IMR-90 (cell line): ENCODE data around the gene PROSER2. TPM values are rescaled to one million over a fixed set of nuclear protein-coding genes. Genes with fewer than 3 reads are reported as not detected.

Experiments used
- ATAC-seq: fragments of 200-7000 bp; cut with Tn5 transposase; 2 replicates; pipeline ENCODE4 v1.9.1; 2020; ENCODE audit warnings: low read depth, mild to moderate bottlenecking, moderate library complexity
- BruUV-seq: library from RNA; stranded (reverse); fragments of 400-500 nt; replicated peaks from 2 replicates; lab custom pipeline; 2021; lab: Mats Ljungman, UMichigan
- CTCF ChIA-PET: fragments of 300-600 bp; formaldehyde crosslinking; extraction: SDS; loops from one replicate; lab custom pipeline; 2021; ENCODE audit warnings: antibody characterized with exemption; lab: Yijun Ruan, JAX
- POLR2A ChIA-PET: fragments of 300-600 bp; sonication (Branson Sonifier 250); formaldehyde crosslinking; loops from one replicate; lab custom pipeline; 2022; ENCODE audit warnings: antibody characterized with exemption; ENCODE audit not compliant: unreplicated experiment; lab: Charles Lee
- DNase-seq: peaks from one replicate; pipeline ENCODE4 v3.0.0; 2013
- H2AFZ ChIP-seq: replicated peaks from 2 replicates; pipeline ENCODE3; 2013; ENCODE audit warnings: low read length, mild to moderate bottlenecking; ENCODE audit not compliant: poor library complexity
- H2AK5ac ChIP-seq: 2 replicates; pipeline ENCODE4 v1.6.1; 2013; ENCODE audit warnings: low read depth, low read length, inconsistent platforms
- H2AK9ac ChIP-seq: replicated peaks from 2 replicates; pipeline ENCODE3; 2013; ENCODE audit warnings: mild to moderate bottlenecking, low read depth, low read length, moderate library complexity; ENCODE audit not compliant: poor library complexity
- H2BK120ac ChIP-seq: 2 replicates; pipeline ENCODE4 v1.6.1; 2013; ENCODE audit warnings: low read depth, low read length, inconsistent platforms
- H2BK15ac ChIP-seq: 3 replicates; pipeline ENCODE4 v1.6.1; 2013; ENCODE audit warnings: low read depth, low read length, inconsistent platforms
- H2BK20ac ChIP-seq: 2 replicates; pipeline ENCODE4 v1.6.1; 2013; ENCODE audit warnings: low read depth, mild to moderate bottlenecking, inconsistent platforms, low read length, moderate library complexity
- H2BK5ac ChIP-seq: 2 replicates; pipeline ENCODE4 v1.6.1; 2013; ENCODE audit warnings: mild to moderate bottlenecking, low read depth, low read length, inconsistent platforms; ENCODE audit not compliant: poor library complexity, severe bottlenecking
- H3K14ac ChIP-seq: replicated peaks from 2 replicates; pipeline ENCODE4 v1.6.1; 2013; ENCODE audit warnings: low read depth, low read length, inconsistent platforms
- H3K18ac ChIP-seq: 2 replicates; pipeline ENCODE4 v1.6.1; 2013; ENCODE audit warnings: low read depth, low read length, control low read depth
- H3K23ac ChIP-seq: 2 replicates; pipeline ENCODE4 v1.6.1; 2013; ENCODE audit warnings: low read depth, low read length, inconsistent platforms
- H3K27ac ChIP-seq: 2 replicates; pipeline ENCODE4 v1.5.1; 2013; ENCODE audit warnings: mild to moderate bottlenecking, control low read depth, low read length; ENCODE audit not compliant: insufficient read depth
- H3K27me3 ChIP-seq: 2 replicates; pipeline ENCODE4 v1.6.1; 2013; ENCODE audit warnings: low read length; ENCODE audit not compliant: control insufficient read depth, insufficient read depth
- H3K36me3 ChIP-seq: 2 replicates; pipeline ENCODE4 v1.6.1; 2013; ENCODE audit warnings: low read length, mixed read lengths; ENCODE audit not compliant: control insufficient read depth, insufficient read depth
- H3K4ac ChIP-seq: 2 replicates; pipeline ENCODE4 v1.6.1; 2013; ENCODE audit warnings: low read depth, low read length, inconsistent platforms
- H3K4me1 ChIP-seq: 2 replicates; pipeline ENCODE4 v1.6.1; 2013; ENCODE audit warnings: low read length, mixed read lengths; ENCODE audit not compliant: control insufficient read depth, insufficient read depth
- H3K4me2 ChIP-seq: 2 replicates; pipeline ENCODE4 v1.6.1; 2013; ENCODE audit warnings: low read depth, mild to moderate bottlenecking, control low read depth, low read length, moderate library complexity
- H3K4me3 ChIP-seq: 2 replicates; pipeline ENCODE4 v1.5.1; 2013; ENCODE audit warnings: low read depth, mild to moderate bottlenecking, control low read depth, low read length, moderate library complexity; ENCODE audit not compliant: insufficient read depth
- H3K56ac ChIP-seq: 2 replicates; pipeline ENCODE4 v1.6.1; 2013; ENCODE audit warnings: low read length, inconsistent platforms; ENCODE audit not compliant: insufficient read depth; ENCODE audit errors: extremely low read depth
- H3K79me1 ChIP-seq, 2 experiments: 2 replicates each; pipeline ENCODE4 v1.6.1; 2013; ENCODE audit warnings: low read length in 2 of 2, inconsistent platforms in 1 of 2, low read depth in 1 of 2
- H3K9ac ChIP-seq: 2 replicates; pipeline ENCODE4 v1.6.1; 2013; ENCODE audit warnings: low read depth, low read length, control low read depth
- H3K9me1 ChIP-seq: 2 replicates; pipeline ENCODE4 v1.6.1; 2013; ENCODE audit warnings: low read length, inconsistent platforms; ENCODE audit not compliant: insufficient read depth
- H3K9me3 ChIP-seq: 2 replicates; pipeline ENCODE4 v1.6.1; 2013; ENCODE audit warnings: low read length; ENCODE audit not compliant: control insufficient read depth, insufficient read depth
- H4K20me1 ChIP-seq: 2 replicates; pipeline ENCODE4 v1.6.1; 2013; ENCODE audit warnings: low read length, inconsistent platforms; ENCODE audit not compliant: insufficient read depth
- H4K5ac ChIP-seq: 2 replicates; pipeline ENCODE4 v1.6.1; 2013; ENCODE audit warnings: mild to moderate bottlenecking, low read depth, low read length, control low read depth
- H4K8ac ChIP-seq, 2 experiments: 2 replicates each; pipeline ENCODE4 v1.6.1; 2013; ENCODE audit warnings: low read depth in 2 of 2, low read length in 2 of 2, control low read depth in 1 of 2, inconsistent platforms in 1 of 2
- H4K91ac ChIP-seq: 2 replicates; pipeline ENCODE4 v1.6.1; 2013; ENCODE audit warnings: low read depth, low read length, inconsistent platforms; ENCODE audit not compliant: insufficient read depth
- BHLHE40 ChIP-seq: fragments of 150-350 bp; IDR thresholded peaks from 2 replicates; pipeline ENCODE4 v1.6.1; 2016; ENCODE audit warnings: mild to moderate bottlenecking, low read depth, low read length
- ELK1 ChIP-seq: fragments of 150-350 bp; IDR thresholded peaks from 2 replicates; pipeline ENCODE4 v1.6.1; 2016; ENCODE audit warnings: low read depth, mild to moderate bottlenecking, low read length, moderate library complexity, borderline replicate concordance
- FOS ChIP-seq: fragments of 150-350 bp; IDR thresholded peaks from 2 replicates; pipeline ENCODE4 v1.6.1; 2016; ENCODE audit warnings: low read depth, low read length
- MXI1 ChIP-seq: IDR thresholded peaks from 2 replicates; pipeline ENCODE4 v1.6.1; 2012; ENCODE audit warnings: low read depth, mild to moderate bottlenecking, low read length, moderate library complexity, borderline replicate concordance
- NFE2L2 ChIP-seq: fragments of 150-350 bp; IDR thresholded peaks from 2 replicates; pipeline ENCODE4 v1.6.1; 2016; ENCODE audit warnings: low read depth, mild to moderate bottlenecking, low read length
- RAD21 ChIP-seq: IDR thresholded peaks from 2 replicates; pipeline ENCODE4 v1.6.1; 2012; ENCODE audit warnings: low read length, improper control_type of control experiment
- RFX5 ChIP-seq: IDR thresholded peaks from 2 replicates; pipeline ENCODE4 v1.8.0; 2012; ENCODE audit warnings: low read depth, mild to moderate bottlenecking, low read length, moderate library complexity
- USF2 ChIP-seq: fragments of 150-350 bp; IDR thresholded peaks from 2 replicates; pipeline ENCODE4 v1.6.1; 2017; ENCODE audit warnings: mild to moderate bottlenecking, antibody characterized with exemption, low read length, low read depth
- WGBS, 2 experiments: methylation state at CpG; one replicate each; pipeline versions ENCODE4 v1.1.5 to v1.1.7; 2013; ENCODE audit warnings: missing lambda C conversion rate in 2 of 2; ENCODE audit not compliant: insufficient read length in 1 of 2; ENCODE audit errors: extremely low coverage in 2 of 2; 5-methylcytosine and 5-hydroxymethylcytosine counted together
- dilution Hi-C: fragments of 300-500 bp; cut with HindIII; formaldehyde crosslinking; loops from one replicate; pipeline ENCODE4 v1.14.3; 2018; ENCODE audit warnings: low sequenced_read_pairs; ENCODE audit not compliant: unreplicated experiment
- in situ Hi-C: fragments of 300-500 bp; cut with MboI; formaldehyde crosslinking; loops from 3 replicates; pipeline ENCODE4 v1.14.3; 2019; ENCODE audit warnings: low sequenced_read_pairs, inconsistent platforms, mixed read lengths
- intact Hi-C: fragments of 100-400 bp; cut with micrococcal nuclease; formaldehyde crosslinking; loops from 2 replicates; pipeline ENCODE4 v1.10.0; 2022
- polyA plus RNA-seq, 3 experiments: library from polyadenylated mRNA; depleted of rRNA; stranded (reverse); fragments of >200 nt; gene quantifications; 2 replicates each; pipeline ENCODE4 v1.2.3, GENCODE V29; 2012; ENCODE audit warnings: low replicate concordance in 1 of 3
- total RNA-seq: library from RNA; depleted of rRNA; stranded (reverse); fragments of >200 nt; gene quantifications from 2 replicates; pipeline ENCODE4 v1.2.3, GENCODE V29; 2012

The PROSER2 gene
- total and polyA plus RNA-seq, 2 of the 4 experiments (the other 2 are of a cell fraction) = 1.4 to 2.0 TPM

GRCh38 chr10:11804336-11804735 is 18.8 kb upstream of the PROSER2 start:
- Histone ChIP-seq H3K4me3 (no peak overlapping the region), H3K9me3 (no peaks in the 10 kb centered on the region), H2BK120ac (no peak overlapping the region), H3K27ac (no peak overlapping the region), H2BK15ac (no peak overlapping the region), H2AK9ac (no peak overlapping the region), H2BK5ac (no peak overlapping the region), H3K4ac (no peak overlapping the region), H4K5ac (no peak overlapping the region), H4K20me1 (no peaks in the 10 kb centered on the region), H3K79me1 (no peaks in the 10 kb centered on the region), H3K9ac (no peak overlapping the region), H3K9me1 (no peaks in the 10 kb centered on the region), H3K4me1 (no peaks in the 10 kb centered on the region), H3K18ac (no peak overlapping the region), H3K4me2 (no peak overlapping the region), H4K91ac (no peak overlapping the region), H2AK5ac (no peak overlapping the region), H2AFZ (no peak overlapping the region), H3K23ac (no peak overlapping the region), H3K27me3 (peaks cover 3% of the 10 kb centered on the region; the same call in 1 of the 2 replicates), H3K56ac (no peak overlapping the region), H2BK20ac (no peak overlapping the region), H3K14ac (no peak overlapping the region), H3K36me3 (no peaks in the 10 kb centered on the region), H4K8ac (no peak overlapping the region)
- POLR2A ChIA-PET = no interaction called here
- DNase-seq (no peak), ATAC-seq (no peak)
- 85% methylated on average over 7 of the region's 16 CpGs; no CpG with 5 or more reads in 1 of the 2 experiments for WGBS, 2 experiments
- intact Hi-C loops (no loop called here), in situ Hi-C loops (no loop called here), dilution Hi-C loops (no loop called here)
- CTCF ChIA-PET = no interaction called here
- TF ChIP-seq ELK1 (no peak), BHLHE40 (no peak), RFX5 (no peak), MXI1 (no peak), USF2 (no peak), RAD21 (no peak), FOS (no peak), NFE2L2 (no peak)
- no TSS peak for BruUV-seq
